ENCODE measurements around the gene FUOM. TPM values are rescaled to one million over a fixed set of nuclear protein-coding genes. Genes with fewer than 3 reads are reported as not detected.

FUOM gene
- total and polyA plus RNA-seq, 2 of the 8 experiments (the other 6 are each of a cell fraction or from before 2014, with no cell fraction given) = 22.0 to 30.4 TPM

GRCh38 chr10:133383551-133383950 lies 25.7 kb upstream of the FUOM start (continued):
- no peak for TF ChIP-seq CHD7 (IDR thresholded peaks at IDR 0.05; ENCODE audit: insufficient replicate concordance, low read length)
- no peak for TF ChIP-seq SUZ12 (IDR thresholded peaks at IDR 0.05; ENCODE audit: low read length)
- no peak for TF ChIP-seq SP2 (IDR thresholded peaks at IDR 0.05; ENCODE audit: low read length)
- TF ChIP-seq EP300 (IDR thresholded peaks at IDR 0.05; ENCODE audit: borderline replicate concordance in 1 of 2, low read depth in 2 of 2, low read length in 2 of 2) = no peak
- no peak for TF ChIP-seq BACH1 (IDR thresholded peaks at IDR 0.05; ENCODE audit: low read length)
- TF ChIP-seq RAD21 (IDR thresholded peaks at IDR 0.05 in 1 of 2, conservative IDR thresholded peaks at IDR 0.05 in 1 of 2; ENCODE audit: low read depth in 2 of 2, low read length in 2 of 2) = no peak
- no peak for TF ChIP-seq RNF2 (IDR thresholded peaks at IDR 0.05; ENCODE audit: borderline replicate concordance, low read depth, low read length, missing control alignments, poor library complexity, severe bottlenecking)
- no peak for TF ChIP-seq KDM1A (IDR thresholded peaks at IDR 0.05; ENCODE audit: borderline replicate concordance, low read length)
- no peak for TF ChIP-seq CHD1 (IDR thresholded peaks at IDR 0.05; ENCODE audit: low read depth, low read length)
- TF ChIP-seq YY1 (IDR thresholded peaks at IDR 0.05; ENCODE audit: low read depth, low read length) = no peak
- TF ChIP-seq SAP30 (IDR thresholded peaks at IDR 0.05; ENCODE audit: insufficient read depth, insufficient replicate concordance, low read length) = no peak
